CD14-positive monocyte (primary cell): Measurements from ENCODE around the gene C8G. TPM values are rescaled to one million over a fixed set of nuclear protein-coding genes. Genes with fewer than 3 reads are reported as not detected.

Experiments
- DNase-seq, 3 donors: peaks; one replicate each; pipeline ENCODE4 v3.0.0-alpha.2; 2011 to 2022
- H2AFZ ChIP-seq: 2 replicates; pipeline ENCODE4 v1.6.0; 2012; ENCODE audit warnings: mild to moderate bottlenecking, low read depth, low read length, inconsistent platforms; ENCODE audit not compliant: insufficient read depth, poor library complexity, severe bottlenecking
- H3K27ac ChIP-seq, 2 donors: 1 replicate in 1 of 2; 2 replicates in 1 of 2; pipeline ENCODE4 v1.5.1; 2012 to 2013; ENCODE audit warnings: low read length in 2 of 2, control low read depth in 1 of 2, inconsistent platforms in 1 of 2, low read depth in 1 of 2, mild to moderate bottlenecking in 1 of 2
- H3K27me3 ChIP-seq, 2 donors: one replicate each; pipeline versions ENCODE4 v1.6.0 to v1.6.1; 2011 to 2013; ENCODE audit warnings: low read length in 2 of 2; ENCODE audit not compliant: control insufficient read depth in 2 of 2, insufficient read depth in 2 of 2
- H3K36me3 ChIP-seq, 2 donors: replicated peaks in 1 of 2; 1 replicate in 1 of 2; 2 replicates in 1 of 2; pipeline versions ENCODE4 v1.5.1 to v1.6.1; 2012 to 2013; ENCODE audit warnings: low read length in 2 of 2, control low read depth in 1 of 2, inconsistent platforms in 1 of 2, mild to moderate bottlenecking in 1 of 2; ENCODE audit not compliant: insufficient read depth in 2 of 2, control insufficient read depth in 1 of 2
- H3K4me1 ChIP-seq, 2 donors: 1 replicate in 1 of 2; 2 replicates in 1 of 2; pipeline versions ENCODE4 v1.5.1 to v1.6.1; 2012 to 2013; ENCODE audit warnings: low read length in 2 of 2, control low read depth in 1 of 2, inconsistent platforms in 1 of 2, mild to moderate bottlenecking in 1 of 2, moderate library complexity in 1 of 2; ENCODE audit not compliant: insufficient read depth in 2 of 2, control insufficient read depth in 1 of 2
- H3K4me2 ChIP-seq: replicated peaks from 2 replicates; pipeline ENCODE3; 2012; ENCODE audit warnings: low read length, moderate library complexity, mild to moderate bottlenecking; ENCODE audit not compliant: poor library complexity, severe bottlenecking; ENCODE audit errors: extremely low read depth
- H3K4me3 ChIP-seq, 3 experiments: fragments of 200-600 bp in 1 of 3; sonication (generic) in 1 of 3; replicated peaks in 1 of 3; 1 replicate in 2 of 3; 2 replicates in 1 of 3; pipeline ENCODE4 v1.5.1; 2011 to 2013; ENCODE audit warnings: low read length in 3 of 3, mild to moderate bottlenecking in 3 of 3, control low read depth in 2 of 3, low read depth in 2 of 3, inconsistent platforms in 1 of 3, moderate library complexity in 1 of 3
- H3K79me2 ChIP-seq: 2 replicates; pipeline ENCODE4 v1.6.0; 2012; ENCODE audit warnings: mild to moderate bottlenecking, control low read depth, inconsistent platforms, low read length, moderate library complexity; ENCODE audit not compliant: insufficient read depth
- H3K9ac ChIP-seq: 2 replicates; pipeline ENCODE4 v1.6.0; 2017; ENCODE audit warnings: low read length, mild to moderate bottlenecking; ENCODE audit not compliant: insufficient read depth, poor library complexity, severe bottlenecking
- H3K9me3 ChIP-seq, 2 donors: replicated peaks in 1 of 2; 1 replicate in 1 of 2; 2 replicates in 1 of 2; pipeline versions ENCODE4 v1.5.1 to v1.6.1; 2012 to 2013; ENCODE audit warnings: low read length in 2 of 2, control low read depth in 1 of 2; ENCODE audit not compliant: control insufficient read depth in 1 of 2, insufficient read depth in 1 of 2
- H4K20me1 ChIP-seq: 2 replicates; pipeline ENCODE4 v1.6.0; 2012; ENCODE audit warnings: mild to moderate bottlenecking, low read length, control low read depth, moderate library complexity; ENCODE audit not compliant: insufficient read depth
- H3K27ac Mint-ChIP-seq, 7 donors: one replicate each; pipeline ENCODE4 v1.8.0; 2020; ENCODE audit warnings: mild to moderate bottlenecking in 7 of 7, mixed read lengths in 7 of 7, moderate library complexity in 6 of 7, inconsistent platforms in 2 of 7
- H3K27me3 Mint-ChIP-seq, 3 donors: one replicate each; pipeline ENCODE4 v1.8.0; 2021 to 2022; ENCODE audit warnings: low read depth in 3 of 3, mild to moderate bottlenecking in 3 of 3, mixed read lengths in 3 of 3, moderate library complexity in 3 of 3, inconsistent platforms in 1 of 3
- H3K36me3 Mint-ChIP-seq, 2 donors: one replicate each; pipeline ENCODE4 v1.8.0; 2020; ENCODE audit warnings: mixed read lengths in 2 of 2, inconsistent platforms in 1 of 2, mild to moderate bottlenecking in 1 of 2
- H3K4me1 Mint-ChIP-seq: one replicate; pipeline ENCODE4 v1.8.0; 2020; ENCODE audit warnings: mild to moderate bottlenecking, mixed read lengths
- H3K4me3 Mint-ChIP-seq, 2 donors: one replicate each; pipeline ENCODE4 v1.8.0; 2020; ENCODE audit warnings: mild to moderate bottlenecking in 2 of 2, mixed read lengths in 2 of 2, moderate library complexity in 1 of 2
- H3K9me3 Mint-ChIP-seq, 7 donors: one replicate each; pipeline ENCODE4 v1.8.0; 2020 to 2022; ENCODE audit warnings: mixed read lengths in 7 of 7, mild to moderate bottlenecking in 6 of 7, moderate library complexity in 6 of 7, inconsistent platforms in 2 of 7
- CTCF ChIP-seq: fragments of 200-600 bp; IDR thresholded peaks from one replicate; pipeline ENCODE4 v1.8.0; 2022; ENCODE audit warnings: antibody characterized with exemption, mild to moderate bottlenecking
- WGBS: methylation state at CpG from one replicate; pipeline ENCODE4 v1.1.5; 2013; ENCODE audit warnings: missing lambda C conversion rate; ENCODE audit not compliant: insufficient coverage; 5-methylcytosine and 5-hydroxymethylcytosine counted together
- intact Hi-C, 2 donors: fragments of 100-400 bp; cut with micrococcal nuclease; formaldehyde crosslinking; loops; one replicate each; pipeline versions ENCODE4 v1.15.0 to v1.15.1; 2023
- polyA plus RNA-seq, 3 donors: library from polyadenylated mRNA; depleted of rRNA in 1 of 3; unstranded in 2 of 3; stranded (reverse) in 1 of 3; fragments of 300-500 nt in 2 of 3; fragments of >200 nt in 1 of 3; fragmentation: Illumina TruSeq in 2 of 3; gene quantifications; 1 replicate in 2 of 3; 2 replicates in 1 of 3; pipeline ENCODE4 v1.2.3, GENCODE V29; 2012 to 2021

C8G gene
- polyA plus RNA-seq, 3 donors, result 0.55 to 0.72 TPM; not detected in 1

GRCh38 chr9:136958898-136959850 is 14.1 kb downstream of the C8G start:
- Histone ChIP-seq H3K36me3 (no peaks in the 10 kb centered on the region), H3K4me3 (no peak overlapping the region), H3K27me3 (no peaks in the 10 kb centered on the region), H3K9ac (no peak overlapping the region), H4K20me1 (no peaks in the 10 kb centered on the region), H3K4me2 (no peak overlapping the region), H3K9me3 (no peaks in the 10 kb centered on the region), H2AFZ (no peak overlapping the region), H3K4me1 (peaks cover 0 to 1% of the 10 kb centered on the region in 2 donors), H3K79me2 (no peaks in the 10 kb centered on the region), H3K27ac (no peak overlapping the region)
- Mint-ChIP-seq H3K4me1 (peaks cover under 1% of the 10 kb centered on the region), H3K27me3 (peaks cover 0 to 8% (median 2%) of the 10 kb centered on the region in 3 donors), H3K4me3 (no peak overlapping the region), H3K9me3 (peaks cover 0 to 5% (median 3%) of the 10 kb centered on the region in 7 donors), H3K27ac (no peak overlapping the region), H3K36me3 (no peaks in the 10 kb centered on the region)
- WGBS, result 90% methylated on average over 18 of the region's 28 CpGs
- intact Hi-C loops, result no loop called here
- TF ChIP-seq CTCF, result no peak
- no peak for DNase-seq

GRCh38 chr9:136960212-136960937 is 15.3 kb downstream of the C8G start:
- peaks cover under 1 to 6% (median 2%) of the 10 kb centered on the region in 3 donors for H3K27me3 Mint-ChIP-seq
- no peaks in the 10 kb centered on the region for H3K79me2 ChIP-seq
- no peak overlapping the region for H3K4me3 Mint-ChIP-seq
- DNase-seq, result no peak
- H3K9me3 Mint-ChIP-seq, result peaks cover 0 to 5% (median 3%) of the 10 kb centered on the region in 7 donors
- no peak overlapping the region for H3K9ac ChIP-seq
- no peak overlapping the region for H3K4me3 ChIP-seq
- TF ChIP-seq CTCF, result no peak
- no peaks in the 10 kb centered on the region for H3K9me3 ChIP-seq
- peaks cover 3% of the 10 kb centered on the region for H3K4me1 Mint-ChIP-seq
- no peak overlapping the region for H3K27ac ChIP-seq
- intact Hi-C loops, result no loop called here
- H2AFZ ChIP-seq, result no peak overlapping the region
- WGBS, result 95% methylated on average over 11 of the region's 19 CpGs
- H4K20me1 ChIP-seq, result no peaks in the 10 kb centered on the region
- no peaks in the 10 kb centered on the region for H3K36me3 Mint-ChIP-seq
- no peaks in the 10 kb centered on the region for H3K27me3 ChIP-seq
- H3K4me2 ChIP-seq, result no peak overlapping the region
- peaks cover 4 to 6% of the 10 kb centered on the region in 2 donors for H3K4me1 ChIP-seq
- no peak overlapping the region for H3K27ac Mint-ChIP-seq
- H3K36me3 ChIP-seq, result no peaks in the 10 kb centered on the region
